ELF-1 (cell line): Measurements from ENCODE around the gene ETV7.
"Not testable (repeated sequence)": the region's sequence is repeated elsewhere in the genome, so short reads cannot be mapped to it uniquely, and the experiment has no call there.

Source experiments
- DNase-seq: peaks from one replicate; pipeline ENCODE4 v3.0.0-alpha.2; 2016; ENCODE audit warnings: low read depth, low spot score

ETV7 gene

DNA sequence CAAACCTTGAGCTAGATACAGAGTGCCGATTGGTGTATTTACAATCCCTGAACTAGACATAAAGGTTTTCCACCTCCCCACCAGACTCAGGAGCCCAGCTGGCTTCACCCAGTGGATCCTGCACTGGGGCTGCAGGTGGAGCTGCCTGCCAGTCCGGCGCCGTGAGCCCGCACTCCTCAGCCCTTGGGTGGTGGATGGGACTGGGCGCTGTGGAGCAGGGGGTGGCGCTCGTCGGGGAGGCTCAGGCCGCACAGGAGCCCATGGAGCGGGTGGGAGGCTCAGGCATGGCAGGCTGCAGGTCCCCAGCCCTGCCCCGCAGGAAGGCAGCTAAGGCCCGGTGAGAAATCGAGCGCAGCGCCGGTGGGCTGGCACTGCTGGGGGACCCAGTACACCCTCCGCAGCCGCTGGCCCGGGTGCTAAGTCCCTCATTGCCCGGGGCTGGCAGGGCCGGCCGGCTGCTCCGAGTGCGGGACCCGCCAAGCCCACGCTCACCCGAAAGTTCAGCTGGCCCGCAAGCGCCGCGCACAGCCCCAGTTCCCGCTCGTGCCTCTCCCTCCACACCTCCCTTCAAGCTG, 23.3 kb downstream of the ETV7 start:
- not testable (repeated sequence) for DNase-seq

DNA sequence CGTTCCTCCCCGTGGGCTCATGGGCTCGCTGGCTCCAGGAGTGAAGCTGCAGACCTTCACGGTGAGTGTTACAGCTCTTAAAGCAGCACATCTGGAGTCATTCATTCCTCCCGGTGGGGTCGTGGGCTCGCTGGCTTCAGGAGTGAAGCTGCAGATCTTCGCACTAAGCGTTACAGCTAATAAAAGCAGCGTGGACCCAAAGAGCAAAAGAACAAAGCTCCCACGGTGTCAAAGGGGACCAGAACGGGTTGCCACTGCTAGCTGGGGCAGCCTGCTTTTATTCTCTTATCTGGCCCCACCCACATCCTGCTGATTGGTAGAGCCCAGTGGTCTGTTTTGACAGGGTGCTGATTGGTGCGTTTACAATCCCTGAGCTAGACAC, 24.1 kb downstream of the ETV7 start:
- not testable (repeated sequence) for DNase-seq

DNA sequence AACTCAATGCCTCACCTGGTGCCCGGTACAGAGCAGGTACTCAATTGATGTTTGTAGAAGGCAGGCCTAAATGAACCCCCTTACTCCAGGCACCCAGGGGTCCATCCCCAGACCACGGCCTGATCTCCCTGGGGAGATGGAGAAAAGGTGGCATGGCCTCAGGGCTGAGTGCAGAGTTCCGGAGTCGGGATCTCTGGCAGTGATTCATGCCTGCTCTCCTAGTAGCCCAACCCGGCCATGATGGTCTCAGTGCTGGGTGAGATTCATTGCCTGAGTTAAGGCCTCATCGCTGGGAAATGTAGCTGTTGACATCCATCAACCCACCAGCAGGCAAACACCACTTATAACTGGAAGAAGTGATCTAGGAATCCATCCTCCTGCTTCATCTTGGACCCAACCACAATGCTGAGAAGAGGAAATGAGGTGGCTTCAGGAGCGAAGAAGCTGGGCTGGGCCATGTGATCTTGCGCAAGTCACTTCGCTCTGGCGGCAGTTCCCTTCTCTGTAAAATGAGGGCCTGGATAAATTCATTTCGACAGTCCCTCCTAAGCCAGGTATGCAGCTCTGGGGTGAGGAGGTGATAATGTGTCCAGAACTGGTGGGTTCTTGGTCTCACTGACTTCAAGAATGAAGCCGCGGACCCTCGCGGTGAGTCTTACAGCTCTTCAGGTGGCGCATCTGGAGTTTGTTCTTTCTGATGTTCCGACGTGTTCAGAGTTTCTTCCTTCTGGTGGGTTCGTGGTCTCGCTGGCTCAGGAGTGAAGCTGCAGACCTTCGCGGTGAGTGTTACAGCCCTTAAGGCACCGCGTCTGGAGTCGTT, 24.7 kb downstream of the ETV7 start:
- no peak for DNase-seq

- no peak for DNase-seq
These were observed 26.4 kb downstream of the ETV7 start for GRCh38 chr6:36361071-36361470.

GRCh38 chr6:36360241-36361054, 27.0 kb downstream of the ETV7 start:
- peak; percentile 87 for DNase-seq

DNA sequence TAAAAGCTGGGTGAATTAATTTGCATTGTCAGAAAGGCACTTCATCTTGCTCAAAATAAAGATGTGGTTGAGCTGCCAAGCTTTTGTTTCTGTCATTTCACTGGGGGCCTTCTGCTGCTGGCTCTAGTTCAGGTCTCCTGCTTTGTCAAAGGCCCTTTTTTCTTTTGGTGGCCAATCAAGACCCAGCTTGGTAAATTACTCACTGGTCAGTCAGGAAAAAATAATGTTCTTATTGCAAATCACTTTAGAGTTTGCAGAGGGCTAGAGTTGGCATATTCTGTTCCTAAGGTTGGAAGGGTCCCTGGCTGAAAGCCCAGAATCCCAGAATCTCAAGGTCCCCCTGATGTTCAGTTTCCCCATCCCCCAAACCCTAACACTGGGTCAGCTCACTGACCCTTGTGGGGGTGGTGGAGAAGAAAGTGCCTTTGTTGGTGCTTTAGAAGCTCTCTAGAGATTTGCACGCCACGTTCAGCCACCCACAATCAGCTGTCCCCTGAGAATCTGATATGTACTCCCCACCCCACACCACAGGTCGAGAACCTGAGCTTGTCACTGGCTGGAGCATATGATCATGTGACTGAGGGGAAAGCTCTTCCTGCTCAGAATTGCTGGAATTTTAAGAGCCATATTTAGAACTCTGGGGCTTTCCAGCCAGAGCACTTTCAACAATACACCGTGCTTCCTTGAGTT, 29.1 kb downstream of the ETV7 start:
- DNase-seq = no peak

DNA sequence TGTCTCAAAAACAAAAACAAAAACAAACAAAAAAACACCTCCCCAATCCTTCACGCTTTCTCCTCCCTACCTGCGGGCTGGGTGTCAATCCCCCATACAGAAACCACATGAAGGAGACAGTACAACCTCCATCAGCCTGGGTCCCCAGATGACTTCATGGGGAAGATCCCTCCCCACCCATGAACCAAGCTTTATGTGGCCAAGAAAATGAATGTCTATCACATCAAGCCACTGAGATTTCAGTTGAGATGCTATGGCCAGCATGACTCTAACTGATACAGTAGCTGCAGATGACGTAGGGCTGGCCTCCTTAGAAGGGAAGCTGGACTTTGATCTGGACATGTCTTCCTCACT, 29.6 kb downstream of the ETV7 start:
- DNase-seq = no peak

GRCh38 chr6:36355819-36356218, 31.6 kb downstream of the ETV7 start:
- no peak for DNase-seq

GRCh38 chr6:36353411-36353915, 34.0 kb downstream of the ETV7 start:
- no peak for DNase-seq

DNA sequence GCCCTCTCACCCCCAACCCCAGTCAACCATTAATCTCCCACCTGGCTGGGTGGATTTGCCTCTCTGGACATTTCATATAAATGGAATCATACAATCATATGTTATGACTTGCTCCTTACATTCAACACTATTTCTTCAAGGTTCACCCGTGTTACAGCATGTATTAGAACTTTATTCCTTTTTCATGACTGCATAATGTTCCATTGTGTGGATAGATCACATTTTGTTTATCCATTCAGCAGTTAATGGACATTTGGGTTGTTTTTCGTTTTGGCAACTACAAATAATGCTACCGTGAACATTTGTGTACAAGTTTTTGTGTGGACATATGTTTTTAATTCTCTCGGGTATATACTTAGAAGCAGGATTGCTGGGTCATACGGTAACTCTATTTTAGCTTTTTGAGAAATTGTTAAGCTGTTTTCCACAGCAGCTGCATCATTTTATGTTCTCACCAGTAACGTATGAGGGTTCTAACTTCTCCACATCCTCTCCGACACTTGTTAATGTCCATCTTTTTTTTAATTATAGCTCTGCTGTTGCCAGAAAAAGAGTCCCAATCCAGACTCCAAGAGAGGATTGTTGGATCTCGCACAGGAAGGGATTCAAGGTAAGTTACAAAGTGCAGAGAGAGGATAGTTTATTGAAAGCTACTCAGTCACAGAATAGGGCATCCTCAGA, 34.9 kb downstream of the ETV7 start:
- DNase-seq = no peak

DNA sequence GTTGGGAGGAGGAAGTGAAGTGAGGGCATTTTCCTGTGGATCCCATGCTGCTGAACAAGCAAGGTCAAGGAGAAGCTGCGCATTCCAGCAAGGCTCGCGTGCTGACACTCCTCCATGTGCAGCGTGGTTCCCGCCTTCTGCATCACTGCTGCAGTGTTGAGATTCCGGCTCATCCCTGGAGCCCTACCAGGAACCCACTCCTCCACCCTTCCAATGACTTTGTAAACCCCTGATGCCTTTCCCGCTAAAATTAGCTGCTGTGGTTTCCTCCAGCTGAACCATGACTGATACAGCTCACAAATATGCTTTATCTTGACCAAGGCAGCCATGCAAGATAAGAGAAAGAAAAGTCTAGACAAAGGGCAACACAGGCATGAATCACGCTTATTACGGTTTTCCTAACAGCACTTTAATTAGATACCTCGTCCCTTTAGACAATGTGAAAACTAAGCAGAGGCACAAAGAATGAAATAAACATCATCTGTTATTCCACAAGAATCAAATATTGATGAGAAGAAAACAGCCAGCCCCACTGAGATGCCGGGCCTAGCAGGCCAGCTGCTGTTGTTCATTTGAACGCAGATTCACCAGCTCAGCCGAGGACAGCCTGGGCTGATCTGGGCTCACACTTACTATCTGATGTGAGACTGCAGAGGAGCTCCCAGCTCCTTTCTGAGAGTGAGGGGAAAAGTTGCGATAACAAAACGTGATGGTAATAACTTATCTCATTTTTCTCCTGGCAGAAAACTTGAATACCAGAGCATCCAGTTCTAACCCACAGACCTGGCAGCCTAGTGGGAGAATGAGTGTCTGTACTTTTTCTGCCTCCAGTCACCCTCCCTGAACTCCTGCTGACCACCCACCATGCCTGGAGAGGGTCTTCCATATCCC, 36.5 kb downstream of the ETV7 start:
- DNase-seq = peak; percentile 15

GRCh38 chr6:36350082-36350481, 37.4 kb downstream of the ETV7 start:
- DNase-seq = no peak

- DNase-seq = no peak
These were observed 38.2 kb downstream of the ETV7 start for GRCh38 chr6:36349240-36349639.

DNA sequence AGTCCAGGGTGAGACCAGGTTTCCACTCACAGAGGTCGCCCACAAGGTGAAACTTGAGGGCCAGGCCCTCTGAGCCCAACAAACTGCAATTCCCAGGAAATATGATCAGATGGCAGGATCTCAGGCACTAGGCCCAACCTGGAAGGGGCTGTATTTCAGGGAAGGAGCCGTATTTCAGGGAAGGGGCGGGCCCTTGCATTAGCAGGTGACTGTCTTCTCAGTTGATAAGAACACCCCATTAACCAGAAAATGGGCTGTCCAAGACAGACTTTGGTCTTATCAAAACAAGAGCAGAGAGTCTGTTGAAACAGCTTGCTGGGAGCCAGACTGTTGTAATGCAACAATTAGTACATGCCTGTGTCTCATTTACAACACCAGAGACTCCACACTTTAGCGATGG, 39.8 kb downstream of the ETV7 start:
- no peak for DNase-seq

DNA sequence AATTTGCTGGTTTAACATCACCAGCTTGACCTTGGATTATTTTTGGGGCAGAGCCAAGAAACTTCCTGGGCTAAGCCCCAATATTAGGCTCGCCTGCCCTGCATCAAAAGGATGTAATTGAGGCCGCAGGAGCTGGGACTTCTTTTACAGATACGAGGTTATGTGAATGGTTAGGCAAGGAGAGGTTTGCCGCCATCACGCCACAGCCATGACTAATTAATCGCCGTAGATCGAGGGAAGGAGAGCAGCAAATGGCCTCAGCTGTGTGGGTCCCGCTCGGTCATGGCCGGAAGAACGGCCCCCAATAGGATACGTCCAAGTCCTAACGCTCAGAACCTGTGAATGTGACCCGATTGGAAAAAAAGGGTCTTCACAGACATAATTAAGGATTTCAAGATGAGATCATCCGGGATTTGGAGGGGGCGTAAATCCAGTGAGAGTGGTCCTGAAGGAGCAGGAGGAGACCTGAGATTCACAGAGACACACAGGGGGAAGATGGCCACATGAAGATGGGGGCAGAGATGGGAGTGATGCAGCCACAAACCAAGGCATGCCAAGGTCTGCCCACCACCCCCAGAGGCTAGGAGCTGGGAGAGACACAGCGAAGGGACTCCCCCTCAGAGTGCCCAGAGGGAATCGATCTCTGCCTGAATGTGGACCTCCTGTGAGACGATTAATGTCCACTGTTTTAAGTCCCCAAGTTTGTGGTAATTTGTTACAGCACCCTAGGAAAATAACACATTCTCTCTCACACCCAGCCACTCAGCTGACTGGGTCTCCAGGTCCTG, 40.8 kb downstream of the ETV7 start:
- no peak for DNase-seq

DNA sequence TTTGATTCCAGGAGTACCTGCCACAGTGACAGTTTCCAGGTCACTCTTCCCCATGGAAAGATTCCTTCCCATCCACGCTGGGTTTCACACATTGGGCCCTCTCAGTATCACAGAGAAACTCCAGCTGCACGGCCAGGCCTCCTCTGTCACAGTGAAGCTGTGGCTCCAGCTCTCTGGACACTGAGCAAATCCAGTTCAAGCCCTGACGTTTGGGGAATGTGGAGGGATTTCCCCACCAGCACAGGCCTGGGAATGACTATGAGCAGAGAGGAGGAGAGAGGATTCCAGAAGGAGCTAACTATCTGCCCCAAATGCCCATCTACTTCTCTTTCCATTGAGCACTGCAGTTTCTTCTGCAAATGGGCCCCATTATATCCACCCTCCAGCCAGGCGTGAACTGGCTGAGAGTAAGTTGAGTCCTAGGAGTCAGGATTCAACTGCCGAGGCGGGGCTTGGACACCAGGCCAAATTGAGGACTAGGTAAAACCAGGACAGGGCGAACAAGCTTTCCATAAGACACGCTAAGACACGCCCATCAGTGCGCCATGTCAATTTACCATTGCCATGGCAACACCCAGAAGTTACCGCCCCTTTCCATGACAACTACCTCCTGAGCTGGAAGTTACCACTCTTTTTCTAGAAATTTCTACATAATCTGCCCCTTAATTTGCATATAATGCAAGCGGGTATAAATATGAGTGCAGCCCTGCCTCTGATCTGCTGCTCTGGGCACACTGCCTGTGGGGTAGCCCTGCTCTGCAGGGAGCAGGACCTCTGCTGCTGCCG, 41.6 kb downstream of the ETV7 start:
- DNase-seq = peak; percentile 71

GRCh38 chr6:36343109-36343680, 44.3 kb downstream of the ETV7 start:
- DNase-seq = no peak
